H9 (cell line): Measurements from ENCODE around the gene CPLX1. TPM values are rescaled to one million over a fixed set of nuclear protein-coding genes. Genes with fewer than 3 reads are reported as not detected.

ENCODE experiments used
- DNase-seq: peaks from one replicate; pipeline ENCODE4 v3.0.0-alpha.2; 2017
- H2AFZ ChIP-seq: one replicate; pipeline ENCODE4 v1.6.1; 2013; ENCODE audit warnings: mild to moderate bottlenecking, low read length, control low read depth, moderate library complexity
- H2AK5ac ChIP-seq: 2 replicates; pipeline ENCODE4 v1.6.1; 2013; ENCODE audit warnings: low read length, control low read depth, mixed read lengths; ENCODE audit not compliant: insufficient read length
- H2BK120ac ChIP-seq: one replicate; pipeline ENCODE4 v1.6.1; 2013; ENCODE audit warnings: low read depth, mild to moderate bottlenecking, low read length, control low read depth, inconsistent platforms; ENCODE audit not compliant: poor library complexity, severe bottlenecking
- H2BK12ac ChIP-seq: 2 replicates; pipeline ENCODE4 v1.6.1; 2013; ENCODE audit warnings: low read length, control low read depth, mixed read lengths, low read depth; ENCODE audit not compliant: insufficient read length
- H2BK15ac ChIP-seq: 2 replicates; pipeline ENCODE4 v1.6.1; 2013; ENCODE audit warnings: low read depth, low read length, control low read depth
- H2BK20ac ChIP-seq: one replicate; pipeline ENCODE4 v1.6.1; 2013; ENCODE audit warnings: low read depth, mild to moderate bottlenecking, low read length, control low read depth, inconsistent platforms; ENCODE audit not compliant: poor library complexity, severe bottlenecking
- H2BK5ac ChIP-seq: 2 replicates; pipeline ENCODE4 v1.6.1; 2013; ENCODE audit warnings: low read length, control low read depth, mixed read lengths; ENCODE audit not compliant: insufficient read length
- H3K14ac ChIP-seq: 2 replicates; pipeline ENCODE4 v1.6.1; 2013; ENCODE audit warnings: low read length, control low read depth; ENCODE audit not compliant: insufficient read depth
- H3K18ac ChIP-seq: 2 replicates; pipeline ENCODE4 v1.6.1; 2013; ENCODE audit warnings: low read depth, mild to moderate bottlenecking, mixed read lengths, low read length, control low read depth; ENCODE audit not compliant: insufficient read length
- H3K23ac ChIP-seq: 2 replicates; pipeline ENCODE4 v1.6.1; 2013; ENCODE audit warnings: low read length, control low read depth, mixed read lengths, low read depth; ENCODE audit not compliant: insufficient read length
- H3K23me2 ChIP-seq: 2 replicates; pipeline ENCODE4 v1.6.1; 2013; ENCODE audit warnings: low read depth, mild to moderate bottlenecking, mixed read lengths, low read length, control low read depth; ENCODE audit not compliant: insufficient read length, poor library complexity, severe bottlenecking
- H3K27ac ChIP-seq: 2 replicates; pipeline ENCODE4 v1.5.1; 2013; ENCODE audit warnings: low read length, control low read depth, mixed read lengths, low read depth; ENCODE audit not compliant: insufficient read length
- H3K27me3 ChIP-seq: 2 replicates; pipeline ENCODE4 v1.6.1; 2013; ENCODE audit warnings: low read length, control low read depth, inconsistent platforms; ENCODE audit not compliant: insufficient read depth
- H3K4ac ChIP-seq: 2 replicates; pipeline ENCODE4 v1.6.1; 2013; ENCODE audit warnings: low read depth, mild to moderate bottlenecking, control low read depth, inconsistent platforms, low read length, moderate library complexity
- H3K4me1 ChIP-seq: 2 replicates; pipeline ENCODE4 v1.6.1; 2013; ENCODE audit warnings: low read length, control low read depth, inconsistent platforms; ENCODE audit not compliant: insufficient read depth
- H3K4me2 ChIP-seq: 2 replicates; pipeline ENCODE4 v1.6.1; 2013; ENCODE audit warnings: low read length, control low read depth, mixed read lengths; ENCODE audit not compliant: insufficient read length, insufficient read depth
- H3K56ac ChIP-seq: 2 replicates; pipeline ENCODE4 v1.6.1; 2013; ENCODE audit warnings: low read depth, mild to moderate bottlenecking, mixed read lengths, low read length, control low read depth; ENCODE audit not compliant: insufficient read length
- H3K79me1 ChIP-seq: 2 replicates; pipeline ENCODE4 v1.6.1; 2013; ENCODE audit warnings: low read depth, mild to moderate bottlenecking, moderate library complexity, low read length, control low read depth, inconsistent platforms; ENCODE audit not compliant: insufficient read depth, poor library complexity, severe bottlenecking
- H3K79me2 ChIP-seq: 2 replicates; pipeline ENCODE4 v1.6.1; 2013; ENCODE audit warnings: low read length, control low read depth, inconsistent platforms; ENCODE audit not compliant: insufficient read depth
- H3K9ac ChIP-seq: 2 replicates; pipeline ENCODE4 v1.6.1; 2013; ENCODE audit warnings: low read length, control low read depth, mixed read lengths; ENCODE audit not compliant: insufficient read length; ENCODE audit errors: extremely low read depth
- H3K9me3 ChIP-seq: one replicate; pipeline ENCODE4 v1.6.1; 2013; ENCODE audit warnings: low read depth, low read length, inconsistent platforms; ENCODE audit not compliant: control insufficient read depth
- H3T11ph ChIP-seq: one replicate; pipeline ENCODE4 v1.6.1; 2013; ENCODE audit warnings: mild to moderate bottlenecking, low read length, control low read depth, inconsistent platforms
- H4K20me1 ChIP-seq: one replicate; pipeline ENCODE4 v1.6.1; 2013; ENCODE audit not compliant: control insufficient read depth, insufficient read length, insufficient read depth
- H4K5ac ChIP-seq: 2 replicates; pipeline ENCODE4 v1.6.1; 2013; ENCODE audit warnings: low read depth, mild to moderate bottlenecking, mixed read lengths, low read length, control low read depth; ENCODE audit not compliant: insufficient read length
- H4K8ac ChIP-seq: replicated peaks from 2 replicates; pipeline ENCODE4 v1.6.1; 2013; ENCODE audit warnings: low read length, control low read depth, mixed read lengths, low read depth; ENCODE audit not compliant: insufficient read length
- H4K91ac ChIP-seq: 2 replicates; pipeline ENCODE4 v1.6.1; 2013; ENCODE audit warnings: low read depth, mild to moderate bottlenecking, moderate library complexity, mixed read lengths, low read length, control low read depth; ENCODE audit not compliant: insufficient read length
- H3K27ac Mint-ChIP-seq, 3 experiments: 2 replicates in 2 of 3; 3 replicates in 1 of 3; pipeline ENCODE4 v1.8.0; 2020 to 2021; ENCODE audit warnings: mixed read lengths in 3 of 3, mild to moderate bottlenecking in 1 of 3, moderate library complexity in 1 of 3
- H3K27me3 Mint-ChIP-seq: 2 replicates; pipeline ENCODE4 v1.8.0; 2021; ENCODE audit warnings: low read depth, mild to moderate bottlenecking, moderate library complexity, mixed read lengths
- H3K36me3 Mint-ChIP-seq, 3 experiments: 2 replicates in 2 of 3; 3 replicates in 1 of 3; pipeline ENCODE4 v1.8.0; 2020 to 2021; ENCODE audit warnings: low read depth in 3 of 3, mixed read lengths in 3 of 3; ENCODE audit not compliant: insufficient read depth in 1 of 3
- H3K4me1 Mint-ChIP-seq, 2 experiments: 2 replicates each; pipeline ENCODE4 v1.8.0; 2020; ENCODE audit warnings: mixed read lengths in 2 of 2
- H3K4me3 Mint-ChIP-seq, 2 experiments: 2 replicates in 1 of 2; 3 replicates in 1 of 2; pipeline ENCODE4 v1.8.0; 2020 to 2021; ENCODE audit warnings: mild to moderate bottlenecking in 2 of 2, mixed read lengths in 2 of 2, moderate library complexity in 1 of 2
- H3K9me3 Mint-ChIP-seq, 2 experiments: 2 replicates in 1 of 2; 3 replicates in 1 of 2; pipeline ENCODE4 v1.8.0; 2020; ENCODE audit warnings: mild to moderate bottlenecking in 2 of 2, mixed read lengths in 2 of 2, moderate library complexity in 1 of 2
- WGBS: extraction: QIAGEN DNeasy Blood & Tissue Kit; methylation state at CpG from one replicate; pipeline ENCODE4 v1.1.7; 2013; ENCODE audit warnings: missing lambda C conversion rate, low lambda C conversion rate, mixed read lengths; ENCODE audit not compliant: insufficient read length; ENCODE audit errors: extremely low coverage; 5-methylcytosine and 5-hydroxymethylcytosine counted together
- total RNA-seq: library from RNA; stranded (reverse); gene quantifications from 2 replicates; pipeline ENCODE4 v1.2.1, GENCODE V29; 2021
- TF ChIP-seq, protein P1 (sequence below): fragments of 200-600 bp; sonication (generic); conservative IDR thresholded peaks from 3 replicates; pipeline ENCODE4 v1.8.0; 2021; ENCODE audit warnings: antibody characterized with exemption, mild to moderate bottlenecking

CPLX1 gene
- total RNA-seq, 1 experiment from 2014 or later, result 0.90 TPM

DNA sequence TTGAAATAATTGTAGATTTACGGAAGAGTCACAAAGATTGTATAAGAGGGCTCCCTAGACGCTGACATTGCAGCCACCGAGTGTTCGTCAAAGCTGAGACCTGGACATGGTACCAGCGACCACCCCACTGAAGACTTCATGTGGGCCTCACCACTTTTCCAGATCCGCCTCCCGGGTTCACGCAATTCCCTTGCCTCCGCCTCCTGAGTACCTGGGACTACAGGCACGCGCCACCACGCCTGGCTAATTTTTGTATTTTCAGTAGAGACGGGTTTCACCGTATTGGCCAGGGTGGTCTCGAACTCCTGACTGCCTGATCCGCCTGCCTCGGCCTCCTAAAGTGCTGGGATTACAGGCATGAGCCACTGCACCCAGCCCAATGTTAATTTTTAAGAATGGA lies 29.7 kb downstream of the CPLX1 start:
- Mint-ChIP-seq H3K27me3 (peaks cover 70% of the 10 kb centered on the region), H3K36me3 (0 out of 7 replicates have a peak, but pooled peaks cover 0 to 1% (median 0%) of the 10 kb centered on the region in 3 experiments), H3K9me3 (peaks cover 0 to 2% of the 10 kb centered on the region in 2 experiments; a peak in 1 of 5 replicates), H3K4me3 (no peak overlapping the region), H3K4me1 (peaks cover 22 to 23% of the 10 kb centered on the region in 2 experiments), H3K27ac (no peak overlapping the region)
- no peaks in the 10 kb centered on the region for H4K20me1 ChIP-seq
- no peak overlapping the region for H3K23ac ChIP-seq
- H3K79me1 ChIP-seq, result no peaks in the 10 kb centered on the region
- no peak overlapping the region for H2BK120ac ChIP-seq
- no peak overlapping the region for H4K8ac ChIP-seq
- TF ChIP-seq, protein P1, sequence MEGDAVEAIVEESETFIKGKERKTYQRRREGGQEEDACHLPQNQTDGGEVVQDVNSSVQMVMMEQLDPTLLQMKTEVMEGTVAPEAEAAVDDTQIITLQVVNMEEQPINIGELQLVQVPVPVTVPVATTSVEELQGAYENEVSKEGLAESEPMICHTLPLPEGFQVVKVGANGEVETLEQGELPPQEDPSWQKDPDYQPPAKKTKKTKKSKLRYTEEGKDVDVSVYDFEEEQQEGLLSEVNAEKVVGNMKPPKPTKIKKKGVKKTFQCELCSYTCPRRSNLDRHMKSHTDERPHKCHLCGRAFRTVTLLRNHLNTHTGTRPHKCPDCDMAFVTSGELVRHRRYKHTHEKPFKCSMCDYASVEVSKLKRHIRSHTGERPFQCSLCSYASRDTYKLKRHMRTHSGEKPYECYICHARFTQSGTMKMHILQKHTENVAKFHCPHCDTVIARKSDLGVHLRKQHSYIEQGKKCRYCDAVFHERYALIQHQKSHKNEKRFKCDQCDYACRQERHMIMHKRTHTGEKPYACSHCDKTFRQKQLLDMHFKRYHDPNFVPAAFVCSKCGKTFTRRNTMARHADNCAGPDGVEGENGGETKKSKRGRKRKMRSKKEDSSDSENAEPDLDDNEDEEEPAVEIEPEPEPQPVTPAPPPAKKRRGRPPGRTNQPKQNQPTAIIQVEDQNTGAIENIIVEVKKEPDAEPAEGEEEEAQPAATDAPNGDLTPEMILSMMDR, result no peak
- H2BK12ac ChIP-seq, result no peak overlapping the region
- WGBS, result no CpG with 5 or more reads among the region's 17 CpGs
- no peak overlapping the region for H4K91ac ChIP-seq
- H2BK20ac ChIP-seq, result no peak overlapping the region
- no peak overlapping the region for H3K4me2 ChIP-seq
- no peak overlapping the region for H2BK15ac ChIP-seq
- no peak overlapping the region for H3K4ac ChIP-seq
- no peak overlapping the region for H3K18ac ChIP-seq
- H2BK5ac ChIP-seq, result no peak overlapping the region
- H3K14ac ChIP-seq, result no peak overlapping the region
- no peak overlapping the region for H3T11ph ChIP-seq
- no peaks in the 10 kb centered on the region; the same call in 1 of the 2 replicates for H3K4me1 ChIP-seq
- no peaks in the 10 kb centered on the region for H3K23me2 ChIP-seq
- no peak overlapping the region for H2AK5ac ChIP-seq
- H3K9me3 ChIP-seq, result no peaks in the 10 kb centered on the region
- no peak overlapping the region for H3K9ac ChIP-seq
- peaks cover 4% of the 10 kb centered on the region; the same call in 1 of the 2 replicates for H3K27me3 ChIP-seq
- no peak overlapping the region for H2AFZ ChIP-seq
- no peak overlapping the region for H3K27ac ChIP-seq
- no peak overlapping the region for H3K56ac ChIP-seq
- no peak overlapping the region for H4K5ac ChIP-seq
- no peaks in the 10 kb centered on the region for H3K79me2 ChIP-seq
- no peak for DNase-seq
